NCI-H1105 treated with DMSO at 0.1 percent for 48 hours (cell line): ENCODE data around the gene PTPRD.
A peak's percentile ranks its signal among the peaks of the same experiment; 100 is the strongest.

Source experiments
- DNase-seq: peaks from one replicate; lab custom pipeline; 2025; lab: John Stamatoyannopoulos, UW

PTPRD gene

GRCh38 chr9:9605681-9606080 is 1007.1 kb downstream of the PTPRD start:
- no peak for DNase-seq

DNA sequence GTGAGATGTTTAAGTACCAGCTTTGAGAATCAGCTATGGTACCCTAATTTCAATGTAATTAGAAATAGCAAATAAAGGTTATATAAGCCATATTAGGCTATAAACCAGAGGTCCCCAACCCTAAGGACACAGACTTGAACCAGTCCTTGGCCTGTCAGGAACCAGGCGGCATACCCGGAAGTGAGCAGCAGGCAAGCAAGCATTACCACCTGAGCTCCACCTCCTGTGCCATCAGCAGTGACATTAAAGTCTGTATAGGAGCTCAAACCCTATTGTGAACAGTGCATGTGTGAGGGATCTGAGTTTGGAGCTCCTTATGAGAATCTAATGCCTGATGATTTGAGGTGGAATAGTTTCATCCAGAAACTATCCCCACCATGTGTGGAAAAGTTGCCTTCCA is 1009.5 kb downstream of the PTPRD start:
- DNase-seq, result no peak

- DNase-seq, result no peak
These were observed 1014.1 kb downstream of the PTPRD start for GRCh38 chr9:9598723-9599122.

DNA sequence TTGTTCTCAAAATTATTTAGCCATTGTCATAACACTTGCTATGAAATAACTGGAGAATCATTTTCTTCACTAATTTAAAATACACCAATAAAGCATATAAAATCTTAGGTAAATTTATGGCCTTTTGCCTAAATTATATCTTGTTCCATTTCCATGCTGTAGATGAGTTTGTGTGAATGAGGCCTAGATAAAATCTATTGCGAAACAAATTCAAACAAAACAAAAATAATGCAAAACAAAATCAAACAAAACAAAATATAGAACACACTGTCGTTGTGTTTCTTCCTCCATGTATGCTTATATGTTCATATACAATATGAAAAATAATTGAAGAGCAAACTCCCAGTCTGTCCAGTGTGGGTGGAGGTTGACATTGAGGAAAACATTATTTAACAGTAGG is 1020.7 kb downstream of the PTPRD start:
- DNase-seq, result no peak

DNA sequence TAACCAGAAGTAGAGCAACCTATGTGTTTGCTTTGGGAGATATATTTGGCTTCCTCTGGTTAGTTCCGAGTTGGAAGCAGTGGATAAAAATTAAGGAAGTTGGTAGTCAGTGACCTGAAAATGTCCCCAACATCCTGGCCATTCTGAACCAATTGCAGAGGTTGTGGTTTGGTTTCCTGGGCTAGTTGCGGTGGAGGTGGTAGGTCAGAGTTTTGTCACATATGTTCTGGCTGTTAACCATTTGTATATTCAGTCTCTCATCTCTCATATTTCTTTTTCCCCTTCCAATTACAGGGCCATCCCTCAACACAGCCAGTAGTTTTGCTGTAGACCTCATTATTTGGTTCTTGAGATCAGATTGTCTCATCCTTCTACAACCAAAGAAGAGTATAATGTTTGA is 1026.9 kb downstream of the PTPRD start:
- DNase-seq, result no peak

DNA sequence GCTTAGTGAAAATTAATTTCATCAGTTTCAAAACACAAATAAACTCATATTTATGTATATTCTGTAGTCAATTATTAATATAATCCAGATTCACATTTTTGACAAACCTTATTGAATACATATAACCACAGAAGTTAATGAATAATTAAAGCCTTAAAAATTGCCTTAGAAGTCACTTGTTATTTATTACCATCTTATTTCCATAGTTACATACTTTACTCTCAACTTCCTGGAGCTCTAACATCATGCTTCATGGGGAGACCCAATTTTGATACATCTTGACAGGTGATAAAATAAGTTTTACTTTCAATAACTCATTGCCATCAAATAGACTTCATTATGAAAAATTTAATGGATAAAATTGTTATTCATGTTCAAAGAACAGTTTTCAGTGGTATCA is 1038.7 kb downstream of the PTPRD start:
- DNase-seq, result no peak

GRCh38 chr9:9565700-9566099 is 1047.1 kb downstream of the PTPRD start:
- no peak for DNase-seq

GRCh38 chr9:9563817-9564216 is 1049.0 kb downstream of the PTPRD start:
- DNase-seq, result peak; percentile 23

DNA sequence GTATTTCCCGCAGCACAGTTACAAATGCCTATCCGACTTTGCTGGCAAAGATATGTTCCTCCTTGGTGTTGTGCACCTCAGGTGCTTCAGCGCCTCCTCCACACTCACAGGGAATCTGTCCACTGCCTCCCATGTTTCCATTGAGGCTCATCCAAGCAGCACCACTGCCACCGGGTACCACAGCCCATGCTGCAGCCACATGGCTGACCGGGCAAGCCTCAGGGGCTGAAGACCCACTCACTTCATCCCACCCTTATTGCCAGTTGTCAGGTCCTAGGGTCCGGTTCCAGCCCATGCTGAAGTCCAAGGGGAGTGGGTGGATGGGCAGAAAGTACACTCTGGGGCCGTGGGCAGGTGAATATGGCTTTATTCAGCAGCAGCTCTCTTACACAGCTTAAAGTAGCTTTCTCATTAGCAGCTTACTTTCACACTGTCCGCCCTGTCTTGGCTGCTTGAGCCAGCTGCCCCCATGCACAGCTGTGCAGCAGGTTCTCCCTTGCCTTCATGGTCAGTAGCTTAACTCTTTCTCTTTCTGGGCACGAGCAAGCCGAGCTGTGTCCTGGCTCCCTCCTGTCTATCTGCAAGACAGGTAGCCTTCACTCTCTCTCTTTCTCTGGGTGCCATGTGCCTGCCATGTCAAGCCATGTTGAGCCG is 1052.3 kb downstream of the PTPRD start:
- no peak for DNase-seq

GRCh38 chr9:9558907-9559306 is 1053.9 kb downstream of the PTPRD start:
- no peak for DNase-seq

DNA sequence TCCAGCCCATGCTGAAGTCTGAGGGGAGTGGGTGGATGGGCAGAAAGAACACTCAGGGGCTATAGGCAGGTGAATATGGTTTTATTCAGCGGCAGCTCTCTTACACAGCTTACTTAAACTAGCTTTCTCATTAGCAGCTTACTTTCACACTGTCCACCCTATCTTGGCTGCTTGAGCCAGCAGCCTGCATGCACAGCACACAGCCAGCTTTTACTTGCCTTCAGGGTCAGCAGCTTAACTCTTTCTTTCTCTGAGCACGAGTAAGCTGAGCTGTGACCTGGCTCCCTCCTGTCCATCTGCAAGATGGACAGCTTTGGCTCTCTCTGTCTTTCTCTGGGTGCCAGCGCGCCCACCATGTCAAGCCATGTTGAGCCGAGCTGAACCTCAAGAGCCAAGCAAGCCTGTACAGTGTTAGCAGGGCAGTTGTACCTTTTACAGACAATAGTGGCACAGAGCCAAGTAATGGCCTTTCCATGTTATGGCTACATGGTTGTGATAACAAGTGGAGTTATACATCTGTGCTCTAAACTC is 1054.9 kb downstream of the PTPRD start:
- no peak for DNase-seq

DNA sequence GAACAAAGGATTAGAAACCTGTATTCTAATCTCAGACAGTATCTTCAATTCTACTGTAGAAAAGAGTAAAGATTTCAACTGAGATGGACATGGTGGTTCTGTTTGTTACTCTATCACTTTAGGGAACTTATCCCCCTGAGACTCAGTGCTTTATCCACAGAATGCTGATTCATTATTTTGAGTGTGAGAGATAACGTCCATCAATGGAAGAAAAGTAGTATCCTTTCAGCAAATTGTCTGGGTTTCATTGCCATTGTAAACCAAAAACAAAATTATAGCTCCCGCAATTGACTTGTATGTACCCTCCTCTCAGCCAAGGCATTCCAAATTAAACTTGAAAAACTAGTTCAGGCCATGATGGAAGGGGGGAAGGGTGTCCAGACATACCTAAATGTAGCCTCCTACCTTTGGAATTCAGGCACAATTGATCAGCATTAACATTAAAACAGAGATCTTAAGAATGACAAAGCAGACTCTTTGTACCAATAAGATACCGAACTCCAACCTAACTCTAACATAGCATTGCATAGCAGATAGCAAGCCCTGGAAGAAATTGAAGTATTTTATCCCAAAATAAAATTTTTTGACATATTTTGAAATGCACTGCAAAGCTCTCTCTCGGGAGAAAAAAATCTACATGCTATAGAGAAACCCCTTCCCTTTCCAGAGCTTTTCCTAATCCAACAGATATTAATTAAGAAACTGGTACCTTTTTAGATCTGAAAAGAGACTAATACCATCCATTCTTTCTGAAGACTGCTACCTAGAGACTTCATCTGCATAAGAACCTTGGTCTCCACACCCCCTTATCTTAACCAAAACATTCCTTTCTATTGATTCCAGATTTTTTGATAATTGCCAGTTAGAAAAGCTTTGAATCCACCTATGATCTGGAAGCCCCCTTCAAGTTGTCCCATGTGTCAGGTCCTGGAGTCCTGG is 1055.7 kb downstream of the PTPRD start:
- no peak for DNase-seq

GRCh38 chr9:9552665-9553064 is 1060.1 kb downstream of the PTPRD start:
- DNase-seq, result peak; percentile 66

- DNase-seq, result no peak
These were observed 1074.0 kb downstream of the PTPRD start for GRCh38 chr9:9538766-9539165.

DNA sequence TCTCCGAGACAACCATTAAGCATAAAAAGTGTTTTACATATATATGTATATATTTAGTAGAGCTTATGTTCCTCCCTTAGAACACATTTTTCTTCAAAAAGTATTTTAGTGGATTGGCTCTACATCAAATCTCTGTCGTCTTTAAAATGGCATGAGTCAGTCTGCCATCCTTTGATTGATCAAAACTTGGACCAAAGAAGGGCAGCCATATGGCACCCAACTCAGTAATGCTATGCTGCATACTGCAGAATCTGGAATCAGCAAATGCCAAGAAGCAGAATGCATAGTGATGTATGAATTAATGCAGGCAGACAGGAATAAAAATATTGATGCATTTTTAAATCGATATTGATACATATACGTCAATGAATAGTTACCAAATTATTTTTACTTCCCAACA is 1074.4 kb downstream of the PTPRD start:
- no peak for DNase-seq

GRCh38 chr9:9536523-9536922 is 1076.3 kb downstream of the PTPRD start:
- DNase-seq, result no peak

DNA sequence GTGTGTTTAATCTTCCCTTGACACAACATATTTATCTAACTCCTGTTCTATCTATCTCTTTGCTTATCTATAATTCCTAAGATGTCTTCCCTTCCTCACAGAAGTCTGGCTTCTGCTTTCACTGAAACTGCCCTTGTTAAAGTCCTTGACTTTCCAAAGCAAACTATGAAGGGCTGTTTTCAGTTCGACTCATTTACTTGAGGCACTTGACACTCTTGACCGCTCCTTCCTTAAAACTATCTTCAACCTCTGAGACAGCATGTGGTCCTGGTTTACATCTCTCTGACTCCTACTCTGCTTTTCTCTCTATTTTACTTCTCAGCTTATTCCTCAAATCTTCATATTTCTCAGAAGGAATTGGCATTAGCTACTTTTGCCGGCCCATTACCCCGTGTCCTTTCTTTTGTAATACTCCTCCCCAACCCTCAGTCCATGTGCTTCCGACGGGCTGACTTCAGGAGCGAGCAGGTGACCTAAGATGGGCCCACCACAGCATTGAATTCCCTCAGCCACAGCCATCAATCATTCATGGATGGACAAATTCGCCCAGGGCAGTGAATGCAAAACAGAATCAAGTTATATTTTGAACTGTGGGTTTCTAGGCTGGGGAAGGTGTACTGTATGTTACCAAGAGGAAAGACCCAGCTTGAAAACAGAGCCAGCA is 1089.2 kb downstream of the PTPRD start:
- no peak for DNase-seq

GRCh38 chr9:9522406-9522805 is 1090.4 kb downstream of the PTPRD start:
- DNase-seq, result peak; percentile 32

DNA sequence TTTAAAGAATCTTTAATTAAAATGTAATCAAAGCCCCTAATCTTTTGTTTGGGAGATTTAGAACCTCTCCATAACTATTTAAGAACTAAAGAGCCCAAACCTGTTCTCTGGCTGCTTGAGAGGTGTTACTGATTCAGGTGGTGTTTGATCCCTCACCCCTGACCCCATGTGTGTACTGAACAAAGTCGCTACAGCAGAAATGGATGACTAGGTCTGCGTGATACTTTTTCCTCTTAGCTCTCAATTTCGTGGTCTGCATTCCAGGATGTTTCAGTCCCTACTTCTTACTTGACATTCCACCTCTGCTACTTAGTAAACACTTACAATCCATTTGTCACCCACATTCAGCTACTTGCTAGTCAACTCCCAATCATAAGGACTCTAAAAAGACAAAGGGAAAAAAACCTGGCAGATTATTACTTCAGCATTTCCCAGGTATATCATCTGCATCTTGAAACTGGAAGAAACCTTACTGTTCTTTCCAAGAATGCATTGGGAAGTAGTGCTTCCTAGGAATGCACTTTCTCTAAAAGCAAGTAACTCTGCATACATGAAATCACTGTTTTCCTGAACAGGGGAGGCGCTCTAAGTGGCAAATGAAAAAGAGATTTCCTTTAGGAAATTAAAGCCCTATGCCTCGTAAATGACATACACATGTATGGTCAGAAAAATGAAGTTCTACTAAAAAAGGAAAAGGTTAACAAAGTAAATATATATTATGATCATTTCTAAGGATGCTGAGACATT is 1091.6 kb downstream of the PTPRD start:
- DNase-seq, result no peak

DNA sequence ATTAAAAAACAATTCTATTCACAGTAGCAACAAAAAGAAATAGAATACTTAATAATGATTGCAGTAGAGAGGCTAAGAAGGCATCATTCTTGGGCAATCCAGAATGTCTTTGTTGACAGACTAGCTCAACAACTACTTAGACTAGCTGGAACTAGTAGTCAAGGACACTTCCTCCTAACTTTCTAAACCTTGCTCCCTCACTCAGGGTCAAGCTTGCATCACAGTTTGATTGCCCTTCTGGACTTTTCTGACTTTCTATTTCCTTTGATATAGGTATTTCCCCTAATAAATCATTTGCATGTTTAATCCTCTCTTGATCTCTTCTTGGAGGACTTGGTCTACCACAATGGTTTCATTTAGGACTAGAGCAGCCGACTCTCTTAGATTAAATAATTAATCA is 1107.9 kb downstream of the PTPRD start:
- no peak for DNase-seq

DNA sequence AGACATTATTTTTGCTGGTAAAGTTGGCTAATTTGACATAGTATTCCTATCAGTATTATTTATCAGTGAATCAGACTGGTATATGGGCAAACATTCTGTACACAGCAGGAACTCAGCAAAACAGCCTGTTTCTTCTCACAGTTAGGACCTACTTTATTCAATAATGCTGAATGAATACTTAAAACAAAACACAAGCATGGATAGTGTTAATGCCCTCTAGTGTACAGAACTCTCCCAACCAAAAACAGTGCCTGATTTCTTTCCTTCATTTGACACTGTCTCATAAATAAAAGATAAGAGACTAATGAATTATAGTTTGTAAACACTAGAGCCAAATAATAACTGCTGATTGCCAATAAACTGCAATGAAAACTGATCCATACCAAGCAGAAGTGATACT is 1113.3 kb downstream of the PTPRD start:
- DNase-seq, result peak; percentile 11

DNA sequence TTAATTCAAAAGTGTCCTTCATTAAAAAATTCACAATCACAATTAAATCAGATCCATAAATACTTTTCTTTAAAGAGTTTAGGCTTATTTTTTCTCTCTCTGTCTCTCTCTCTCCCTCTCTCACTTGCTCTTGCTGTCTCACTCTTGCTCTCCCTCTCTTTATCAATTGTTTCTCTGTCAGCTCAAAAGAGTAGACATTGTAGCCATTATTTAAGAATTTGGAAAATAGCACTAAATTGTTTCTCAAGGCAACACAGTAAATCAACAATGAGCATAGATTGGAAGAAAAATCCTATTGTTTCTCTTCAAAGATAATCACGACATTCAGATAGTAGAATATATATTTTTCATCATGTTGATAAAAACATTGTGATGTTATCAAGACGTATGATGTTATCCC is 1114.0 kb downstream of the PTPRD start:
- DNase-seq, result no peak
